IMR-90 (cell line): ENCODE measurements around the gene NACC2. TPM values are rescaled to one million over a fixed set of nuclear protein-coding genes. Genes with fewer than 3 reads are reported as not detected.

Source experiments
- ATAC-seq: fragments of 200-7000 bp; cut with Tn5 transposase; 2 replicates; pipeline ENCODE4 v1.9.1; 2020; ENCODE audit warnings: low read depth, mild to moderate bottlenecking, moderate library complexity
- BruUV-seq: library from RNA; stranded (reverse); fragments of 400-500 nt; replicated peaks from 2 replicates; lab custom pipeline; 2021; lab: Mats Ljungman, UMichigan
- CTCF ChIA-PET: fragments of 300-600 bp; formaldehyde crosslinking; extraction: SDS; loops from one replicate; lab custom pipeline; 2021; ENCODE audit warnings: antibody characterized with exemption; lab: Yijun Ruan, JAX
- POLR2A ChIA-PET: fragments of 300-600 bp; sonication (Branson Sonifier 250); formaldehyde crosslinking; loops from one replicate; lab custom pipeline; 2022; ENCODE audit warnings: antibody characterized with exemption; ENCODE audit not compliant: unreplicated experiment; lab: Charles Lee
- DNase-seq: peaks from one replicate; pipeline ENCODE4 v3.0.0; 2013
- H2AFZ ChIP-seq: replicated peaks from 2 replicates; pipeline ENCODE3; 2013; ENCODE audit warnings: low read length, mild to moderate bottlenecking; ENCODE audit not compliant: poor library complexity
- H2AK5ac ChIP-seq: 2 replicates; pipeline ENCODE4 v1.6.1; 2013; ENCODE audit warnings: low read depth, low read length, inconsistent platforms
- H2AK9ac ChIP-seq: replicated peaks from 2 replicates; pipeline ENCODE3; 2013; ENCODE audit warnings: mild to moderate bottlenecking, low read depth, low read length, moderate library complexity; ENCODE audit not compliant: poor library complexity
- H2BK120ac ChIP-seq: 2 replicates; pipeline ENCODE4 v1.6.1; 2013; ENCODE audit warnings: low read depth, low read length, inconsistent platforms
- H2BK15ac ChIP-seq: 3 replicates; pipeline ENCODE4 v1.6.1; 2013; ENCODE audit warnings: low read depth, low read length, inconsistent platforms
- H2BK20ac ChIP-seq: 2 replicates; pipeline ENCODE4 v1.6.1; 2013; ENCODE audit warnings: low read depth, mild to moderate bottlenecking, inconsistent platforms, low read length, moderate library complexity
- H2BK5ac ChIP-seq: 2 replicates; pipeline ENCODE4 v1.6.1; 2013; ENCODE audit warnings: mild to moderate bottlenecking, low read depth, low read length, inconsistent platforms; ENCODE audit not compliant: poor library complexity, severe bottlenecking
- H3K14ac ChIP-seq: replicated peaks from 2 replicates; pipeline ENCODE4 v1.6.1; 2013; ENCODE audit warnings: low read depth, low read length, inconsistent platforms
- H3K18ac ChIP-seq: 2 replicates; pipeline ENCODE4 v1.6.1; 2013; ENCODE audit warnings: low read depth, low read length, control low read depth
- H3K23ac ChIP-seq: 2 replicates; pipeline ENCODE4 v1.6.1; 2013; ENCODE audit warnings: low read depth, low read length, inconsistent platforms
- H3K27ac ChIP-seq: 2 replicates; pipeline ENCODE4 v1.5.1; 2013; ENCODE audit warnings: mild to moderate bottlenecking, control low read depth, low read length; ENCODE audit not compliant: insufficient read depth
- H3K27me3 ChIP-seq: 2 replicates; pipeline ENCODE4 v1.6.1; 2013; ENCODE audit warnings: low read length; ENCODE audit not compliant: control insufficient read depth, insufficient read depth
- H3K36me3 ChIP-seq: 2 replicates; pipeline ENCODE4 v1.6.1; 2013; ENCODE audit warnings: low read length, mixed read lengths; ENCODE audit not compliant: control insufficient read depth, insufficient read depth
- H3K4ac ChIP-seq: 2 replicates; pipeline ENCODE4 v1.6.1; 2013; ENCODE audit warnings: low read depth, low read length, inconsistent platforms
- H3K4me1 ChIP-seq: 2 replicates; pipeline ENCODE4 v1.6.1; 2013; ENCODE audit warnings: low read length, mixed read lengths; ENCODE audit not compliant: control insufficient read depth, insufficient read depth
- H3K4me2 ChIP-seq: 2 replicates; pipeline ENCODE4 v1.6.1; 2013; ENCODE audit warnings: low read depth, mild to moderate bottlenecking, control low read depth, low read length, moderate library complexity
- H3K4me3 ChIP-seq: 2 replicates; pipeline ENCODE4 v1.5.1; 2013; ENCODE audit warnings: low read depth, mild to moderate bottlenecking, control low read depth, low read length, moderate library complexity; ENCODE audit not compliant: insufficient read depth
- H3K56ac ChIP-seq: 2 replicates; pipeline ENCODE4 v1.6.1; 2013; ENCODE audit warnings: low read length, inconsistent platforms; ENCODE audit not compliant: insufficient read depth; ENCODE audit errors: extremely low read depth
- H3K79me1 ChIP-seq, 2 experiments: 2 replicates each; pipeline ENCODE4 v1.6.1; 2013; ENCODE audit warnings: low read length in 2 of 2, inconsistent platforms in 1 of 2, low read depth in 1 of 2
- H3K9ac ChIP-seq: 2 replicates; pipeline ENCODE4 v1.6.1; 2013; ENCODE audit warnings: low read depth, low read length, control low read depth
- H3K9me1 ChIP-seq: 2 replicates; pipeline ENCODE4 v1.6.1; 2013; ENCODE audit warnings: low read length, inconsistent platforms; ENCODE audit not compliant: insufficient read depth
- H3K9me3 ChIP-seq: 2 replicates; pipeline ENCODE4 v1.6.1; 2013; ENCODE audit warnings: low read length; ENCODE audit not compliant: control insufficient read depth, insufficient read depth
- H4K20me1 ChIP-seq: 2 replicates; pipeline ENCODE4 v1.6.1; 2013; ENCODE audit warnings: low read length, inconsistent platforms; ENCODE audit not compliant: insufficient read depth
- H4K5ac ChIP-seq: 2 replicates; pipeline ENCODE4 v1.6.1; 2013; ENCODE audit warnings: mild to moderate bottlenecking, low read depth, low read length, control low read depth
- H4K8ac ChIP-seq, 2 experiments: 2 replicates each; pipeline ENCODE4 v1.6.1; 2013; ENCODE audit warnings: low read depth in 2 of 2, low read length in 2 of 2, control low read depth in 1 of 2, inconsistent platforms in 1 of 2
- H4K91ac ChIP-seq: 2 replicates; pipeline ENCODE4 v1.6.1; 2013; ENCODE audit warnings: low read depth, low read length, inconsistent platforms; ENCODE audit not compliant: insufficient read depth
- CEBPB ChIP-seq: IDR thresholded peaks from 2 replicates; pipeline ENCODE4 v1.6.1; 2012; ENCODE audit warnings: low read depth, low read length, improper control_type of control experiment
- FOS ChIP-seq: fragments of 150-350 bp; IDR thresholded peaks from 2 replicates; pipeline ENCODE4 v1.6.1; 2016; ENCODE audit warnings: low read depth, low read length
- WGBS, 2 experiments: methylation state at CpG; one replicate each; pipeline versions ENCODE4 v1.1.5 to v1.1.7; 2013; ENCODE audit warnings: missing lambda C conversion rate in 2 of 2; ENCODE audit not compliant: insufficient read length in 1 of 2; ENCODE audit errors: extremely low coverage in 2 of 2; 5-methylcytosine and 5-hydroxymethylcytosine counted together
- dilution Hi-C: fragments of 300-500 bp; cut with HindIII; formaldehyde crosslinking; loops from one replicate; pipeline ENCODE4 v1.14.3; 2018; ENCODE audit warnings: low sequenced_read_pairs; ENCODE audit not compliant: unreplicated experiment
- in situ Hi-C: fragments of 300-500 bp; cut with MboI; formaldehyde crosslinking; loops from 3 replicates; pipeline ENCODE4 v1.14.3; 2019; ENCODE audit warnings: low sequenced_read_pairs, inconsistent platforms, mixed read lengths
- intact Hi-C: fragments of 100-400 bp; cut with micrococcal nuclease; formaldehyde crosslinking; loops from 2 replicates; pipeline ENCODE4 v1.10.0; 2022
- polyA plus RNA-seq, 3 experiments: library from polyadenylated mRNA; depleted of rRNA; stranded (reverse); fragments of >200 nt; gene quantifications; 2 replicates each; pipeline ENCODE4 v1.2.3, GENCODE V29; 2012; ENCODE audit warnings: low replicate concordance in 1 of 3
- total RNA-seq: library from RNA; depleted of rRNA; stranded (reverse); fragments of >200 nt; gene quantifications from 2 replicates; pipeline ENCODE4 v1.2.3, GENCODE V29; 2012
- TF ChIP-seq, protein P1 (sequence below): fragments of 150-350 bp; IDR thresholded peaks from 2 replicates; pipeline ENCODE4 v1.6.1; 2017; ENCODE audit warnings: mild to moderate bottlenecking, antibody characterized with exemption, low read length, low read depth

Gene NACC2
- total and polyA plus RNA-seq, 2 of the 4 experiments (the other 2 are of a cell fraction): 7.9 to 19.0 TPM

DNA sequence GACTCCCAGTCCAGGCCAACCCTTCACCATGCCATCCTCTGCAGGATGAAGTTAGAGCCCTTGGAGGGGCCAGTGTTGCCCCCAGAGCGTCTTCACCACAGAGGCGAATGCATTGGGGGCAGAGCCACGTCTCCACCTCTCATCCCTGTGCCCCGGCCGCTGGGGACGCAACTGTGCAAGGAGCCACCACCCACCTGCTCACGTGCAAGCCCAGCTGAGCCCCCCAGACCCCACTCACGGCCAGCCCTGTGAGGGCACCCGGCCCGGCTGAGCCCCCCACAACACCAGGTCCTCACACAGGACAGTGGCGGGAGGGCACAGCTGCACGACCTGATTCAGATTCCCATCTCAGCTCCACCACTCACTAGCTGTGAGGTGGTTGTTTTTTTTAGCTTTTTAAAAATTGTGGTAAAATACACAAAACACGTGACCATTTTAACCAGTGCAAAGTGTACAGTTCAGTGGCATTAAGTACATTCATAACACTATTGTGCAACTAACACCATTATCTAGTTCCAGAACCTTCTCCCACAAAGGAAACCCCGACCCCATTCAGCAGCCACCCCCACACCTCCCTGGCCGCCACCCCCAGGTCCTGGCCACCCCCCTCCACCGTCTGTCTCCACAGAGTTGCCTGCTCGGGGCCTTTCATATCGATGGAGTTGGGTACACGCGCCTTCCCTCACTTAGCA, 100.4 kb downstream of the NACC2 start:
- Histone ChIP-seq H2BK120ac (no peak overlapping the region), H3K14ac (no peak overlapping the region), H3K4me3 (no peak overlapping the region), H2AK9ac (no peak overlapping the region), H4K5ac (no peak overlapping the region), H4K8ac (no peak overlapping the region), H3K9me1 (no peaks in the 10 kb centered on the region), H3K9me3 (no peaks in the 10 kb centered on the region), H3K4ac (no peak overlapping the region; the same call in 1 of the 2 replicates), H3K27me3 (no peaks in the 10 kb centered on the region), H3K79me1 (0 out of 4 replicates have a peak, but pooled peaks cover 0 to 3% of the 10 kb centered on the region in 2 experiments), H2BK15ac (no peak overlapping the region), H2AK5ac (peak overlapping the region; percentile 27; the same call in 1 of the 2 replicates), H2BK5ac (no peak overlapping the region), H3K23ac (no peak overlapping the region), H4K20me1 (no peaks in the 10 kb centered on the region), H3K36me3 (no peaks in the 10 kb centered on the region), H4K91ac (no peak overlapping the region), H3K56ac (no peak overlapping the region), H3K27ac (no peak overlapping the region), H3K18ac (no peak overlapping the region), H2BK20ac (no peak overlapping the region), H2AFZ (no peak overlapping the region), H3K4me2 (no peak overlapping the region), H3K4me1 (peaks cover 21% of the 10 kb centered on the region), H3K9ac (no peak overlapping the region)
- 97% methylated on average over 6 of the region's 20 CpGs; no CpG with 5 or more reads in 1 of the 2 experiments for WGBS, 2 experiments
- intact Hi-C loops: no loop called here
- in situ Hi-C loops: no loop called here
- POLR2A ChIA-PET: no interaction called here
- CTCF ChIA-PET: no interaction called here
- no peak for DNase-seq
- ATAC-seq: no peak
- TF ChIP-seq, protein P1, sequence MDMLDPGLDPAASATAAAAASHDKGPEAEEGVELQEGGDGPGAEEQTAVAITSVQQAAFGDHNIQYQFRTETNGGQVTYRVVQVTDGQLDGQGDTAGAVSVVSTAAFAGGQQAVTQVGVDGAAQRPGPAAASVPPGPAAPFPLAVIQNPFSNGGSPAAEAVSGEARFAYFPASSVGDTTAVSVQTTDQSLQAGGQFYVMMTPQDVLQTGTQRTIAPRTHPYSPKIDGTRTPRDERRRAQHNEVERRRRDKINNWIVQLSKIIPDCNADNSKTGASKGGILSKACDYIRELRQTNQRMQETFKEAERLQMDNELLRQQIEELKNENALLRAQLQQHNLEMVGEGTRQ: peak; percentile 40; the same call in 1 of the 2 replicates
- TF ChIP-seq CEBPB (peak; percentile 67), FOS (no peak)
- dilution Hi-C loops: no loop called here
- no TSS peak for BruUV-seq
